GM10266 (cell line): ENCODE data around the gene ZNF214.

Experiments
- DNase-seq: peaks from one replicate; pipeline ENCODE4 v3.0.0; 2012; ENCODE audit errors: extremely low spot score
- CTCF ChIP-seq: IDR thresholded peaks from 2 replicates; pipeline ENCODE4 v1.5.1; 2012; ENCODE audit warnings: mild to moderate bottlenecking, low read depth; ENCODE audit not compliant: control insufficient read depth, insufficient read depth; ENCODE audit errors: missing control alignments

The ZNF214 gene

GRCh38 chr11:7019500-7020182 is 505 bp downstream of the ZNF214 start:
- no peak for TF ChIP-seq CTCF
- no peak for DNase-seq

- no peak for TF ChIP-seq CTCF
- DNase-seq: no peak
Observed at GRCh38 chr11:7016011-7016410, 4.1 kb downstream of the ZNF214 start.

- no peak for TF ChIP-seq CTCF
- no peak for DNase-seq
Observed at GRCh38 chr11:7014118-7014517, 6.0 kb downstream of the ZNF214 start.

GRCh38 chr11:7004482-7004881 is 15.7 kb downstream of the ZNF214 start:
- DNase-seq: no peak

GRCh38 chr11:6995703-6996102 is 24.4 kb downstream of the ZNF214 start:
- TF ChIP-seq CTCF: no peak
- DNase-seq: no peak

More at GRCh38 chr11:7004482-7004881, 15.7 kb downstream of the ZNF214 start:
- no peak for TF ChIP-seq CTCF

- DNase-seq: no peak
Observed at GRCh38 chr11:6992457-6993417, 27.4 kb downstream of the ZNF214 start.

More at GRCh38 chr11:6992457-6993417, 27.4 kb downstream of the ZNF214 start:
- TF ChIP-seq CTCF: no peak
